Fibroblast of lung (primary cell): ENCODE results near the gene ELMO1.

Source experiments
- CTCF ChIP-seq, 2 donors: IDR thresholded peaks in 1 of 2; conservative IDR thresholded peaks in 1 of 2; 1 replicate in 1 of 2; 2 replicates in 1 of 2; pipeline ENCODE4 v1.5.1; 2011 to 2012; ENCODE audit warnings: low read length in 2 of 2, control low read depth in 1 of 2, inconsistent platforms in 1 of 2, low read depth in 1 of 2, mild to moderate bottlenecking in 1 of 2
- EZH2 ChIP-seq: IDR thresholded peaks from 2 replicates; pipeline ENCODE4 v1.5.1; 2012; ENCODE audit warnings: low read length, control low read depth, mild to moderate bottlenecking; ENCODE audit errors: missing control alignments

- TF ChIP-seq CTCF (conservative IDR thresholded peaks at IDR 0.05 in 1 of 2, IDR thresholded peaks at IDR 0.05 in 1 of 2; ENCODE audit: low read depth in 1 of 2, low read length in 2 of 2) = no peak
- no peak for TF ChIP-seq EZH2
These were observed 623.2 kb downstream of the ELMO1 start for GRCh38 chr7:36825501-36825900.
